22Rv1 (cell line): ENCODE measurements around the gene C22orf15.

Experiments
- CTCF ChIP-seq: fragments of 450-650 bp; IDR thresholded peaks from 2 replicates; pipeline ENCODE4 v1.5.1; 2017; ENCODE audit warnings: mild to moderate bottlenecking
- ZFX ChIP-seq: fragments of 450-650 bp; IDR thresholded peaks from 2 replicates; pipeline ENCODE4 v1.6.1; 2017; ENCODE audit warnings: antibody characterized with exemption, borderline replicate concordance

GRCh38 chr22:23790819-23791737 is 28.3 kb downstream of the C22orf15 start:
- no peak for TF ChIP-seq CTCF
- TF ChIP-seq ZFX, result no peak
